ENCODE measurements around the gene PCTP. TPM values are rescaled to one million over a fixed set of nuclear protein-coding genes. Genes with fewer than 3 reads are reported as not detected.

The PCTP gene
- total and polyA plus RNA-seq, 2 of the 4 experiments (the other 2 are of a cell fraction), result 11.6 to 12.9 TPM

DNA sequence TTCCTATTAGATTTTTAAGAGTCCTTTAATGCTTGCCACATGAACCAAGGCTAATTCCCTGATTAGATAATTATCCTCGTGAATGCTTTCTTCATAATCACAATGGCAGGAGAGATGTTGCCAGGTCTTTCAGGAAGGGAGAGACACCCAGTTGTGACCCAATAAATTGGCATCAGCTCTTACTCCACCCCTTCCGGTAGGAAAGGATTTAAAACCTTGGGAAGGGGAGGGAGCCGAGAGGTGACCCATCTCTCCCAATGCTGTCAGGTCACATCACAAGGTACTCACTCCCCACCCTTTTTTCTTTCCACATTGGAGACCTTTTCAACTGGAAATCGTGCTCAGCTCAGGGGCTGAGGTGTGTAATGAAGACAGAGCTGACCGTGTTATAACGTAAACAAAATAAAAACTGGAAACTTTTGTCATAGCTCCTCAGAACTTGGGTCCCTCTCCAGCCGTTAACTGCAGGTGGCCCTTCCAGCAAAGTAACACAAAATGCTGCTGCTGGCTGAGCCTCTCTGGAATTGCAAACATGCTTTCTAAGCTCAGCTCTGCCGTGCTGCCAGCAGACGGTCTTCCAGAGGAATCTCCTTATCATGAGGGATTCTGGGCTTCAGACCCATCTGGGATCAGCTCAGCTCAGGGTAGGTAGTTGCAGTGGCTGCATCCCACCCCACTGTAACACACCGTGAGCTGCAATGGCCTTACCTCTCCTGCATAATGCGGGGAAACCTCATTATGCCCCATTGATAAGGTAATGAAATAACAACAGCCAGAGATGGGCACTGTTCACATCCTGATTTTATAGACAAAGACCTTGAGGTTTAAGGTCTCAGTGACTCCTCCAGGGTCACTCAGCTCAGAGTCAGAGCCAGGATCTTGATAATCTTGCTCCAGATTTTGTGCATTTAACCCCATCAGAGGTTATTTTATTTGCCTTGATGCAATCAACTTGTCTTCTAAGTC is 43.8 kb upstream of the PCTP start:
- no peak overlapping the region for H3K4me2 ChIP-seq (ENCODE audit: low read depth, low read length)
- in situ Hi-C loops (cut with MboI; ENCODE audit: low sequenced_read_pairs) (no loop called here), intact Hi-C loops (cut with micrococcal nuclease) (no loop called here), dilution Hi-C loops (cut with HindIII; ENCODE audit: low sequenced_read_pairs, unreplicated experiment) (no loop called here)
- no peak overlapping the region for H3K4ac ChIP-seq (ENCODE audit: low read depth, low read length)
- DNase-seq, result no peak
- H3K14ac ChIP-seq (replicated peaks; ENCODE audit: low read depth, low read length), result no peak overlapping the region
- no peak overlapping the region for H4K91ac ChIP-seq (ENCODE audit: insufficient read depth, low read depth, low read length)
- CTCF ChIA-PET, result interaction anchor here (1.2 to 2.2 kb wide), 2 partner anchors 11 to 181 kb away, joined by 3 to 8 read pairs; no protein-coding TSS in a partner anchor
- ATAC-seq (ENCODE audit: low read depth), result peak; percentile 51
- no peak overlapping the region for H2AK9ac ChIP-seq (replicated peaks; ENCODE audit: low read depth, low read length, poor library complexity)
- no peaks in the 10 kb centered on the region for H3K79me1 ChIP-seq (ENCODE audit: low read depth in 1 of 2, low read length in 2 of 2)
- WGBS, 2 experiments (ENCODE audit: extremely low coverage in 2 of 2, insufficient read length in 1 of 2), result 44% methylated on average over 5 of the region's 11 CpGs; no CpG with 5 or more reads in 1 of the 2 experiments
- no peaks in the 10 kb centered on the region for H4K20me1 ChIP-seq (ENCODE audit: insufficient read depth, low read length)
- no peak overlapping the region for H2BK120ac ChIP-seq (ENCODE audit: low read depth, low read length)
- peak overlapping the region; percentile 24 for H2AFZ ChIP-seq (replicated peaks; ENCODE audit: low read length, poor library complexity)
- no peak overlapping the region for H2BK20ac ChIP-seq (ENCODE audit: low read depth, low read length)
- no peak overlapping the region for H3K56ac ChIP-seq (ENCODE audit: extremely low read depth, insufficient read depth, low read length)
- no peak overlapping the region for H3K23ac ChIP-seq (ENCODE audit: low read depth, low read length)
- no peak overlapping the region for H3K18ac ChIP-seq (ENCODE audit: low read depth, low read length)
- H3K4me3 ChIP-seq (ENCODE audit: insufficient read depth, low read depth, low read length), result no peak overlapping the region
- TF ChIP-seq, protein P1, sequence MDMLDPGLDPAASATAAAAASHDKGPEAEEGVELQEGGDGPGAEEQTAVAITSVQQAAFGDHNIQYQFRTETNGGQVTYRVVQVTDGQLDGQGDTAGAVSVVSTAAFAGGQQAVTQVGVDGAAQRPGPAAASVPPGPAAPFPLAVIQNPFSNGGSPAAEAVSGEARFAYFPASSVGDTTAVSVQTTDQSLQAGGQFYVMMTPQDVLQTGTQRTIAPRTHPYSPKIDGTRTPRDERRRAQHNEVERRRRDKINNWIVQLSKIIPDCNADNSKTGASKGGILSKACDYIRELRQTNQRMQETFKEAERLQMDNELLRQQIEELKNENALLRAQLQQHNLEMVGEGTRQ (IDR thresholded peaks at IDR 0.05; ENCODE audit: low read depth, low read length), result no peak
- no peak for TF ChIP-seq MAFK (IDR thresholded peaks at IDR 0.05; ENCODE audit: low read depth, low read length)
- H3K9me3 ChIP-seq (ENCODE audit: control insufficient read depth, insufficient read depth, low read length), result no peaks in the 10 kb centered on the region
- no peaks in the 10 kb centered on the region for H3K9me1 ChIP-seq (ENCODE audit: insufficient read depth, low read length)
- H2AK5ac ChIP-seq (ENCODE audit: low read depth, low read length), result no peak overlapping the region
- peaks cover 2% of the 10 kb centered on the region; the same call in 1 of the 2 replicates for H3K4me1 ChIP-seq (ENCODE audit: control insufficient read depth, insufficient read depth, low read length)
- H4K8ac ChIP-seq (ENCODE audit: low read depth in 2 of 2, low read length in 2 of 2), result no peak overlapping the region
- H3K27ac ChIP-seq (ENCODE audit: insufficient read depth, low read length), result no peak overlapping the region
- H3K27me3 ChIP-seq (ENCODE audit: control insufficient read depth, insufficient read depth, low read length), result no peaks in the 10 kb centered on the region; the same call in none of the 2 replicates
- BruUV-seq (replicated peaks), result no TSS peak
- no peak overlapping the region for H2BK5ac ChIP-seq (ENCODE audit: low read depth, low read length, poor library complexity, severe bottlenecking)
- no peak overlapping the region for H3K9ac ChIP-seq (ENCODE audit: low read depth, low read length)
- no peak overlapping the region for H4K5ac ChIP-seq (ENCODE audit: low read depth, low read length)
- H3K36me3 ChIP-seq (ENCODE audit: control insufficient read depth, insufficient read depth, low read length), result no peaks in the 10 kb centered on the region
- POLR2A ChIA-PET (ENCODE audit: unreplicated experiment), result no interaction called here
- no peak overlapping the region for H2BK15ac ChIP-seq (ENCODE audit: low read depth, low read length)

Data from IMR-90 (cell line).